ENCODE data around the gene AUNIP.

GRCh38 chr1:25833158-25833557, 26.1 kb downstream of the AUNIP start:
- TF ChIP-seq, protein P1, sequence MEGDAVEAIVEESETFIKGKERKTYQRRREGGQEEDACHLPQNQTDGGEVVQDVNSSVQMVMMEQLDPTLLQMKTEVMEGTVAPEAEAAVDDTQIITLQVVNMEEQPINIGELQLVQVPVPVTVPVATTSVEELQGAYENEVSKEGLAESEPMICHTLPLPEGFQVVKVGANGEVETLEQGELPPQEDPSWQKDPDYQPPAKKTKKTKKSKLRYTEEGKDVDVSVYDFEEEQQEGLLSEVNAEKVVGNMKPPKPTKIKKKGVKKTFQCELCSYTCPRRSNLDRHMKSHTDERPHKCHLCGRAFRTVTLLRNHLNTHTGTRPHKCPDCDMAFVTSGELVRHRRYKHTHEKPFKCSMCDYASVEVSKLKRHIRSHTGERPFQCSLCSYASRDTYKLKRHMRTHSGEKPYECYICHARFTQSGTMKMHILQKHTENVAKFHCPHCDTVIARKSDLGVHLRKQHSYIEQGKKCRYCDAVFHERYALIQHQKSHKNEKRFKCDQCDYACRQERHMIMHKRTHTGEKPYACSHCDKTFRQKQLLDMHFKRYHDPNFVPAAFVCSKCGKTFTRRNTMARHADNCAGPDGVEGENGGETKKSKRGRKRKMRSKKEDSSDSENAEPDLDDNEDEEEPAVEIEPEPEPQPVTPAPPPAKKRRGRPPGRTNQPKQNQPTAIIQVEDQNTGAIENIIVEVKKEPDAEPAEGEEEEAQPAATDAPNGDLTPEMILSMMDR (IDR thresholded peaks at IDR 0.05; ENCODE audit: low read length) = no peak
- TF ChIP-seq EZH2 (IDR thresholded peaks at IDR 0.05; ENCODE audit: borderline replicate concordance, low read length) = no peak
